Lower leg skin (tissue), 3 donors: ENCODE measurements around the gene ZNF292.

Source experiments
- CTCF ChIP-seq, 3 donors: fragments of 450-650 bp; IDR thresholded peaks; one replicate each; pipeline ENCODE4 v1.5.1; 2016; ENCODE audit warnings: antibody characterized with exemption in 3 of 3, mild to moderate bottlenecking in 3 of 3, moderate library complexity in 2 of 3
- POLR2A ChIP-seq, 2 donors: fragments of 450-650 bp; IDR thresholded peaks; one replicate each; pipeline ENCODE4 v1.6.1; 2016 to 2017; ENCODE audit warnings: antibody characterized with exemption in 2 of 2, mild to moderate bottlenecking in 1 of 2, moderate library complexity in 1 of 2

DNA sequence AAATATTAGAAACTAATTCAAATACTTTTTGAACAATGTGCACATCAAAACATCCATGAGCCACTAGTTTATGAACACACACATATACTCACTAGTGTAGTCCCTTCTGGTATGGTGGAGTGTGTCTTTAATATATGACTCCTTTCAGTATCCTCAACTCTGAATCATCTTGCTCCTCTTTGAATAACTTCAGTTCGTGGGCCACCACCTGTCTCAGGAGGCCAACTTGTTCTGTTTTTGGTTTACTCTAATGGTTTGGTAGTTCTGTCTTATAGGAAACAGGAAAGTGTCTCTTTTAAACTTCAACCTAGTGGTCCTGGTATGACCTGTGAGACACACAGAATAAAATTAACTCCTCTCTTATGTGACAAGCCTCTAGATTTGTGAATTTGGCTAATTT lies 55.6 kb downstream of the ZNF292 start:
- TF ChIP-seq CTCF (IDR thresholded peaks at IDR 0.05): no peak
- TF ChIP-seq POLR2A (IDR thresholded peaks at IDR 0.05): no peak
